Parathyroid adenoma (tissue), 2 donors: Measurements from ENCODE around the gene CDC45.

ENCODE experiments used
- H2AFZ ChIP-seq: fragments of 300-600 bp; sonication (generic); one replicate; pipeline ENCODE4 v1.7.0; 2017; ENCODE audit warnings: antibody characterized with exemption, mild to moderate bottlenecking
- H3K27ac ChIP-seq: fragments of 300-600 bp; sonication (generic); one replicate; pipeline ENCODE4 v1.7.0; 2017
- H3K27me3 ChIP-seq: fragments of 300-600 bp; sonication (generic); one replicate; pipeline ENCODE4 v1.7.0; 2017; ENCODE audit warnings: low read length; ENCODE audit not compliant: control insufficient read depth, insufficient read depth
- H3K36me3 ChIP-seq: fragments of 300-600 bp; sonication (generic); one replicate; pipeline ENCODE4 v1.7.0; 2017; ENCODE audit warnings: low read length; ENCODE audit not compliant: control insufficient read depth, insufficient read depth
- H3K4me1 ChIP-seq: fragments of 300-600 bp; sonication (generic); one replicate; pipeline ENCODE4 v1.7.0; 2017; ENCODE audit warnings: control low read depth
- H3K4me2 ChIP-seq: fragments of 300-600 bp; sonication (generic); one replicate; pipeline ENCODE4 v1.7.0; 2017; ENCODE audit warnings: low read length
- H3K4me3 ChIP-seq: fragments of 300-600 bp; sonication (generic); one replicate; pipeline ENCODE4 v1.7.0; 2017; ENCODE audit warnings: low read depth, low read length
- H3K79me2 ChIP-seq: fragments of 300-600 bp; sonication (generic); one replicate; pipeline ENCODE4 v1.7.0; 2017; ENCODE audit warnings: control low read depth
- H3K9ac ChIP-seq: fragments of 300-600 bp; sonication (generic); one replicate; pipeline ENCODE4 v1.7.0; 2017; ENCODE audit warnings: mild to moderate bottlenecking
- H3K9me3 ChIP-seq: fragments of 300-600 bp; sonication (generic); one replicate; pipeline ENCODE4 v1.7.0; 2017; ENCODE audit warnings: low read length; ENCODE audit not compliant: control insufficient read depth
- TF ChIP-seq, protein P1 (sequence below): fragments of 300-600 bp; sonication (generic); IDR thresholded peaks from one replicate; pipeline ENCODE4 v1.7.0; 2017; ENCODE audit warnings: antibody characterized with exemption, mild to moderate bottlenecking
- donor health status: primary hyperparathyroidism.

Gene CDC45

DNA sequence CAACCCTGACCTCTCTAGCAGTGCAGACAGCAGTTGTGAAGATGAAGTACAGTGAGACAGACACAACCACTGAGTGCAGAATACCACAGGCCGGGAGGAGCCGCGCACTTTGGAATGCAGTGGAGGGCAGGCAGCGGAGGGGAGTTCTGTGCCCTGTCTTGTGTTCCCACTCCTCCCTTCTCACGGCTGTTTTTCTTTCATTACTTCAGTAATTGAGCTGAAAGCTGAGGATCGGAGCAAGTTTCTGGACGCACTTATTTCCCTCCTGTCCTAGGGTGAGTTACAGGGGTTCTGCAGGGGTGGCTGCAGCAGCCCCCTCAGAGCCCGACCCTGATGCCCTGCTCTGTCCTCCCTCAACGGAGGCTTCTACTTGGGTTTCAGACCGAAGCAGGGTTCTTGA, 38.9 kb downstream of the CDC45 start:
- H3K27me3 ChIP-seq: peaks cover 4% of the 10 kb centered on the region
- no peaks in the 10 kb centered on the region for H3K79me2 ChIP-seq
- no peaks in the 10 kb centered on the region for H3K9me3 ChIP-seq
- no peaks in the 10 kb centered on the region for H3K36me3 ChIP-seq
- TF ChIP-seq, protein P1, sequence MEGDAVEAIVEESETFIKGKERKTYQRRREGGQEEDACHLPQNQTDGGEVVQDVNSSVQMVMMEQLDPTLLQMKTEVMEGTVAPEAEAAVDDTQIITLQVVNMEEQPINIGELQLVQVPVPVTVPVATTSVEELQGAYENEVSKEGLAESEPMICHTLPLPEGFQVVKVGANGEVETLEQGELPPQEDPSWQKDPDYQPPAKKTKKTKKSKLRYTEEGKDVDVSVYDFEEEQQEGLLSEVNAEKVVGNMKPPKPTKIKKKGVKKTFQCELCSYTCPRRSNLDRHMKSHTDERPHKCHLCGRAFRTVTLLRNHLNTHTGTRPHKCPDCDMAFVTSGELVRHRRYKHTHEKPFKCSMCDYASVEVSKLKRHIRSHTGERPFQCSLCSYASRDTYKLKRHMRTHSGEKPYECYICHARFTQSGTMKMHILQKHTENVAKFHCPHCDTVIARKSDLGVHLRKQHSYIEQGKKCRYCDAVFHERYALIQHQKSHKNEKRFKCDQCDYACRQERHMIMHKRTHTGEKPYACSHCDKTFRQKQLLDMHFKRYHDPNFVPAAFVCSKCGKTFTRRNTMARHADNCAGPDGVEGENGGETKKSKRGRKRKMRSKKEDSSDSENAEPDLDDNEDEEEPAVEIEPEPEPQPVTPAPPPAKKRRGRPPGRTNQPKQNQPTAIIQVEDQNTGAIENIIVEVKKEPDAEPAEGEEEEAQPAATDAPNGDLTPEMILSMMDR: no peak
- H2AFZ ChIP-seq: no peak overlapping the region
- H3K4me3 ChIP-seq: no peak overlapping the region
- no peaks in the 10 kb centered on the region for H3K4me1 ChIP-seq
- H3K27ac ChIP-seq: no peak overlapping the region
- H3K9ac ChIP-seq: no peak overlapping the region
- no peak overlapping the region for H3K4me2 ChIP-seq

DNA sequence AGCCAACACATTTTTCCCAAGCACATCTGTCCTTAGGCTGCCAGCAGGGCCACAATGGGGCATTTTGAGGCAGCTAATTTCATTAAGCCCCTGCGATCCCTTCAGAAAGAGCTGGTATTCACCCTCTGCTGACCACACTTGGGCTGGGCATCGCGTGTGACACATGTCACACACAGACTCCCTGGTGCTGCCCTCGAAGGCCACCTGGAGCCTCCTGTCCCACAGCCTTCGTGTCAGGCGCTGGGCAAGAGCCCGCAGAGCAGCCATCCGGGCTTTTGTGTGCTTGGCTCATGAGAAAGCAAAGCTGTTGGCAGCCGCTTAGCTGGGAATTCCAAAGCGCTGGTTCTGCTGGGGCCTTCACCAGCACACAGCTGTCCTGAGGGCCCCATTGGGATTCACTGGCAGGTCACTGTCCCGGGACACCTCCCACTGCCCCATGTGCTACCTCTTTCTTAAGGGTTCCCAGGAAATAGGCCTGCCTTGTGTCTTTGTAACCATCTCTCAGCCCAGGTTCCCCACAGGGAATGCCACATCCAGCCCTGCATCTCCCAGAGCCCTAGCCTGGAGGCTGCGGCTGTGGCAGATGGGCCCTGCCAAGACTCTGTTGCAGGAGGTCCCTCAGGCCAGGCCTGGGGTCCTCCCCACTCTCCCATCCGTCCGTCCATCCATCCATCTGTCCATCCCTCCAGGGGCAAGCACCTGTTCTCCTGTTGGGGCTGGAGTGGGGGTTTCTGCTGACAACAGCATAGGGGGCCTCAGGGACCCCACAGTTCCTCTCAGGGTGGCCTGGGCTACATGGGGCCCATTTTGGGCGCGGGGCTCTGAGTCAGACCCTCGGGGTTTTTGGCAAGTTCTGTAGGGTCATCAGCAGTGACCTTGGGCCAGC, 39.6 kb downstream of the CDC45 start:
- H3K79me2 ChIP-seq: no peaks in the 10 kb centered on the region
- peaks cover 7% of the 10 kb centered on the region for H3K27me3 ChIP-seq
- H2AFZ ChIP-seq: no peak overlapping the region
- H3K27ac ChIP-seq: no peak overlapping the region
- no peak overlapping the region for H3K9ac ChIP-seq
- H3K4me1 ChIP-seq: no peaks in the 10 kb centered on the region
- H3K9me3 ChIP-seq: no peaks in the 10 kb centered on the region
- no peak overlapping the region for H3K4me2 ChIP-seq
- H3K36me3 ChIP-seq: no peaks in the 10 kb centered on the region
- H3K4me3 ChIP-seq: no peak overlapping the region
- TF ChIP-seq, protein P1: no peak

DNA sequence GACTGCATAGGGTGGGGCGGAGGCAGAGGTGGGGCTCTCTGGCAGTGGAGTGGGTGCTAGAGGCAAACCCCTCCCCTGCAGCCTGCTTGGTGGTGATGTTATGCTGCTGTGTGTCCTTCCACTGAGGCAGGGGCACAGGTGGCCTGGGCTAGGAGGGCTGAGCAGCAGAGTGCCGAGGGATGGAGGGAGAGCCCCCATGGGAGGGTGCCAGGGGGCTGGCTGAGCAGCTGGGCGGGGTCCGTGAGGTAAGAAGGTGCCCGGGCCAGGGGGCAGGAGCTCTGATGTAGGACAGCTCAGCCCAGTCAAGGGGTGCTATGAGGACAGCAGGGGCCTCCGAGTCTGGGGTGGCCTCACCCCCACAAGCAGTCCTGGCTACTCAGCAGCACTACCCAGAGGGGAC, 40.3 kb downstream of the CDC45 start:
- H3K36me3 ChIP-seq: no peaks in the 10 kb centered on the region
- H3K9ac ChIP-seq: no peak overlapping the region
- TF ChIP-seq, protein P1: no peak
- H3K4me1 ChIP-seq: no peaks in the 10 kb centered on the region
- H3K9me3 ChIP-seq: no peaks in the 10 kb centered on the region
- H3K79me2 ChIP-seq: no peaks in the 10 kb centered on the region
- peaks cover 7% of the 10 kb centered on the region for H3K27me3 ChIP-seq
- H3K27ac ChIP-seq: no peak overlapping the region
- H3K4me2 ChIP-seq: no peak overlapping the region
- H2AFZ ChIP-seq: no peak overlapping the region
- no peak overlapping the region for H3K4me3 ChIP-seq

DNA sequence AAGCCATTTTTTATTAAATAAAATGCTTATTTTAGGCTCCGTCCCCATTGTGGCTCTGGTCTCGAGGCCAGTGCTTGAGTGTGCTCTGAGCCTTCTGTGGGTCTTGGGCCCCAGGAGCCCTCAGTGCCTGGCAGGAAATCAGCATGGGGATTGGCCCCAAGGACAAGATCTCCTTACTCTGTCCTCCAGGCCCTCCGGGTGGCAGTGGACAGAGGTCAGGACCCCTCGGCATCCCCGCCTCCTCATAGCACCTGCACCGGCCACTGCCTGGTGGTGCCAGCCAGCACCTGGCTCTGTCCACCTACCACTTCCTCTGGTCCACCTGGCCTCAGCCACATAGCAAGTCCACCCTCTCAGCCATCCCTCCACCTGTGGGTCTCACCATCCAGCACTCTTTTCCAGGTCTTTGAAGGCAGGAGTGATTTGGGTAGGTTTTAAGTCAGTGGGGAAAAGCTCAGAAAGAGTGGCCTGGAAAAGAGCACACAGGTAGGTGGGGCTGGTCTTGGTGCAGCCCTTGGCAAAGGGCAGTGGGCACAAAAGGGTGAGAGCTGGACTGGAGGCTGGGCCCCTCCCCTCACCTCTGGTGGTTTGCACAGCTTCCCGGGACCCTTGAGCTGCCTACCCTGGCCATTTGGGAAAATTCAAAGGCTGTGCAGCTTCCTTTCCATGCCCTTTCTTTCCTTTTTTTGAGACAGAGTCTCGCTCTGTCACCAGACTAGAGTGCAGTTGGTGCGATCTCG, 41.0 kb downstream of the CDC45 start:
- Histone ChIP-seq H3K27me3 (peaks cover 7% of the 10 kb centered on the region), H3K4me1 (no peaks in the 10 kb centered on the region), H3K9ac (no peak overlapping the region), H3K27ac (no peak overlapping the region), H2AFZ (no peak overlapping the region), H3K9me3 (no peaks in the 10 kb centered on the region), H3K79me2 (no peaks in the 10 kb centered on the region), H3K4me3 (no peak overlapping the region), H3K4me2 (no peak overlapping the region), H3K36me3 (no peaks in the 10 kb centered on the region)
- TF ChIP-seq, protein P1: no peak
